GM23248 (cell line): ENCODE results near the gene TRIO. TPM values are rescaled to one million over a fixed set of nuclear protein-coding genes. Genes with fewer than 3 reads are reported as not detected.

Experiments used
- DNase-seq: peaks from one replicate; pipeline ENCODE4 v3.0.0-alpha.2; 2015
- H2AFZ ChIP-seq: fragments of 200-600 bp; sonication (generic); 2 replicates; pipeline ENCODE4 v1.6.1; 2016; ENCODE audit warnings: antibody characterized with exemption
- H3F3A ChIP-seq: fragments of 200-600 bp; sonication (generic); 2 replicates; pipeline ENCODE4 v1.6.1; 2016; ENCODE audit warnings: mild to moderate bottlenecking, antibody characterized with exemption, mixed run types; ENCODE audit not compliant: insufficient read depth
- H3K27ac ChIP-seq: fragments of 200-600 bp; sonication (generic); 2 replicates; pipeline ENCODE4 v1.5.1; 2016; ENCODE audit warnings: mild to moderate bottlenecking
- H3K27me3 ChIP-seq: fragments of 200-600 bp; sonication (generic); replicated peaks from 2 replicates; pipeline ENCODE4 v1.6.1; 2016; ENCODE audit warnings: mild to moderate bottlenecking; ENCODE audit not compliant: insufficient read depth
- H3K36me3 ChIP-seq: fragments of 200-600 bp; sonication (generic); 2 replicates; pipeline ENCODE4 v1.6.1; 2016; ENCODE audit warnings: low read depth, mild to moderate bottlenecking
- H3K4me1 ChIP-seq: fragments of 200-600 bp; sonication (generic); 2 replicates; pipeline ENCODE4 v1.6.1; 2016; ENCODE audit warnings: mild to moderate bottlenecking; ENCODE audit not compliant: insufficient read depth
- H3K4me2 ChIP-seq: fragments of 200-600 bp; sonication (generic); one replicate; pipeline ENCODE4 v1.6.1; 2016; ENCODE audit warnings: mild to moderate bottlenecking; ENCODE audit not compliant: unreplicated experiment
- H3K4me3 ChIP-seq: fragments of 200-600 bp; sonication (generic); 2 replicates; pipeline ENCODE4 v1.5.1; 2016; ENCODE audit warnings: mild to moderate bottlenecking
- H3K79me2 ChIP-seq: fragments of 200-600 bp; sonication (generic); 2 replicates; pipeline ENCODE4 v1.6.1; 2016; ENCODE audit warnings: mild to moderate bottlenecking; ENCODE audit not compliant: insufficient read depth
- H3K9ac ChIP-seq: fragments of 200-600 bp; sonication (generic); 2 replicates; pipeline ENCODE4 v1.6.1; 2016; ENCODE audit warnings: mild to moderate bottlenecking
- H3K9me2 ChIP-seq: fragments of 200-600 bp; sonication (generic); 2 replicates; pipeline ENCODE4 v1.6.1; 2016; ENCODE audit warnings: mixed run types, mild to moderate bottlenecking, moderate library complexity; ENCODE audit not compliant: insufficient read depth
- H3K9me3 ChIP-seq: fragments of 200-600 bp; sonication (generic); one replicate; pipeline ENCODE4 v1.6.1; 2017; ENCODE audit warnings: low read depth
- H4K20me1 ChIP-seq: fragments of 200-600 bp; sonication (generic); 2 replicates; pipeline ENCODE4 v1.6.0; 2016; ENCODE audit not compliant: insufficient read depth
- EZH2 ChIP-seq: fragments of 200-600 bp; sonication (generic); IDR thresholded peaks from 2 replicates; pipeline ENCODE4 v1.6.1; 2018; ENCODE audit warnings: antibody characterized with exemption, mild to moderate bottlenecking; ENCODE audit not compliant: insufficient read depth, poor library complexity, severe bottlenecking
- EZH2phosphoT487 ChIP-seq: fragments of 200-600 bp; sonication (generic); IDR thresholded peaks from 2 replicates; pipeline ENCODE4 v1.6.1; 2018; ENCODE audit warnings: antibody characterized with exemption, moderate library complexity, mild to moderate bottlenecking, low read depth; ENCODE audit not compliant: insufficient read depth
- whole genome bisulfite sequencing, 2 experiments: methylation state at CpG; one replicate each; pipeline ENCODE4 v1.1.6; 2015 to 2017; ENCODE audit warnings: low lambda C conversion rate in 2 of 2, low coverage in 1 of 2; ENCODE audit errors: missing lambda C conversion rate in 2 of 2; 5-methylcytosine and 5-hydroxymethylcytosine counted together
- in situ Hi-C: fragments of 300-500 bp; cut with MboI; formaldehyde crosslinking; loops from 2 replicates; pipeline ENCODE4 v1.15.0; 2020
- polyA plus RNA-seq: library from polyadenylated mRNA; unstranded; fragments of >200 nt; fragmentation: Nextera tagmentation; extraction: Ambion mirVana; gene quantifications from 2 replicates; pipeline ENCODE4 v1.2.1, GENCODE V29; 2016
- total RNA-seq: library from RNA; depleted of rRNA; stranded (reverse); fragments of >200 nt; shearing (Covaris generic); gene quantifications from 2 replicates; pipeline ENCODE4 v1.2.3, GENCODE V29; 2014

Gene TRIO
- total and polyA plus RNA-seq, 2 experiments from 2014 or later = 28.1 to 198 TPM

- peaks cover 17% of the 10 kb centered on the region; the same call in 1 of the 2 replicates for H3K36me3 ChIP-seq
- no peaks in the 10 kb centered on the region for H3K27me3 ChIP-seq
- H4K20me1 ChIP-seq = no peaks in the 10 kb centered on the region; the same call in 1 of the 2 replicates
- H2AFZ ChIP-seq = no peak overlapping the region
- no peak for DNase-seq
- no peak overlapping the region for H3K4me2 ChIP-seq
- peaks cover 94% of the 10 kb centered on the region for H3K4me1 ChIP-seq
- H3K4me3 ChIP-seq = no peak overlapping the region
- H3K9ac ChIP-seq = no peak overlapping the region
- H3K79me2 ChIP-seq = peaks cover 100% of the 10 kb centered on the region
- in situ Hi-C loops = no loop called here
- TF ChIP-seq EZH2phosphoT487 = no peak
- TF ChIP-seq EZH2 = no peak
- no peaks in the 10 kb centered on the region for H3K9me3 ChIP-seq
- 95 to 98% methylated on average over 5 of the region's 5 CpGs for WGBS, 2 experiments
- H3F3A ChIP-seq = peaks cover 98% of the 10 kb centered on the region
- no peaks in the 10 kb centered on the region for H3K9me2 ChIP-seq
- peak overlapping the region; percentile 55 for H3K27ac ChIP-seq
Measured at GRCh38 chr5:14195588-14195987, 52.4 kb downstream of the TRIO start.

GRCh38 chr5:14197056-14197455 lies 53.9 kb downstream of the TRIO start:
- no peaks in the 10 kb centered on the region; the same call in 1 of the 2 replicates for H4K20me1 ChIP-seq

GRCh38 chr5:14199902-14200301 lies 56.8 kb downstream of the TRIO start:
- Histone ChIP-seq H3K79me2 (peaks cover 100% of the 10 kb centered on the region), H3F3A (peaks cover 95% of the 10 kb centered on the region), H2AFZ (no peak overlapping the region), H3K9me3 (no peaks in the 10 kb centered on the region), H3K4me1 (peaks cover 94% of the 10 kb centered on the region), H3K4me2 (peak overlapping the region; percentile 39), H3K27ac (peak overlapping the region; percentile 83), H3K9me2 (no peaks in the 10 kb centered on the region), H3K4me3 (no peak overlapping the region), H3K9ac (peak overlapping the region; percentile 37; the same call in 1 of the 2 replicates), H4K20me1 (no peaks in the 10 kb centered on the region), H3K27me3 (no peaks in the 10 kb centered on the region), H3K36me3 (0 out of 2 replicates have a peak, but pooled peaks cover 5% of the 10 kb centered on the region)
- in situ Hi-C loops = no loop called here
- TF ChIP-seq EZH2phosphoT487 (no peak), EZH2 (no peak)
- 51 to 54% methylated on average over 6 of the region's 6 CpGs for WGBS, 2 experiments
- peak; percentile 76 for DNase-seq

More at GRCh38 chr5:14197056-14197455, 53.9 kb downstream of the TRIO start:
- Histone ChIP-seq H2AFZ (no peak overlapping the region), H3K4me1 (peaks cover 94% of the 10 kb centered on the region), H3K36me3 (peaks cover 17% of the 10 kb centered on the region; the same call in 1 of the 2 replicates), H3K4me3 (no peak overlapping the region), H3F3A (peaks cover 95% of the 10 kb centered on the region), H3K9ac (no peak overlapping the region), H3K27me3 (no peaks in the 10 kb centered on the region), H3K27ac (peak overlapping the region; percentile 55), H3K4me2 (peak overlapping the region; percentile 32), H3K79me2 (peaks cover 100% of the 10 kb centered on the region), H3K9me3 (no peaks in the 10 kb centered on the region), H3K9me2 (no peaks in the 10 kb centered on the region)
- in situ Hi-C loops = no loop called here
- DNase-seq = no peak
- TF ChIP-seq EZH2phosphoT487 (no peak), EZH2 (no peak)
- WGBS, 2 experiments = 30 to 44% methylated on average over 5 of the region's 5 CpGs

- Histone ChIP-seq H3K27me3 (no peaks in the 10 kb centered on the region), H3K9me3 (no peaks in the 10 kb centered on the region), H3F3A (peaks cover 95% of the 10 kb centered on the region), H3K4me2 (peak overlapping the region; percentile 31), H4K20me1 (no peaks in the 10 kb centered on the region), H3K27ac (peak overlapping the region; percentile 83), H3K4me3 (no peak overlapping the region), H2AFZ (no peak overlapping the region), H3K4me1 (peaks cover 95% of the 10 kb centered on the region), H3K36me3 (0 out of 2 replicates have a peak, but pooled peaks cover 5% of the 10 kb centered on the region), H3K9ac (no peak overlapping the region), H3K79me2 (peaks cover 100% of the 10 kb centered on the region), H3K9me2 (no peaks in the 10 kb centered on the region)
- in situ Hi-C loops = no loop called here
- WGBS, 2 experiments = 92 to 93% methylated on average over 11 of the region's 11 CpGs
- no peak for DNase-seq
- TF ChIP-seq EZH2phosphoT487 = no peak
Measured at GRCh38 chr5:14200312-14200990, 57.3 kb downstream of the TRIO start.
